Activated T-cell treated with anti-CD3 and anti-CD28 coated beads, Interleukin-2, amount 50 U/mL, for 1 hour (primary cell): ENCODE data around the gene TPSB2.

ENCODE experiments used
- DNase-seq: peaks from one replicate; pipeline ENCODE4 v3.0.0-alpha.2; 2020

Gene TPSB2

GRCh38 chr16:1181404-1182315, 48.3 kb downstream of the TPSB2 start:
- DNase-seq = no peak

GRCh38 chr16:1180549-1181403, 49.2 kb downstream of the TPSB2 start:
- DNase-seq = no peak
